GM19023 (cell line): ENCODE measurements around the gene BPIFB6.

Experiments used
- ATAC-seq: cut with Tn5 transposase; IDR thresholded peaks from one replicate; pipeline ENCODE4 v1.9.1; 2021; ENCODE audit warnings: mild to moderate bottlenecking, moderate library complexity; ENCODE audit not compliant: unreplicated experiment

BPIFB6 gene

DNA sequence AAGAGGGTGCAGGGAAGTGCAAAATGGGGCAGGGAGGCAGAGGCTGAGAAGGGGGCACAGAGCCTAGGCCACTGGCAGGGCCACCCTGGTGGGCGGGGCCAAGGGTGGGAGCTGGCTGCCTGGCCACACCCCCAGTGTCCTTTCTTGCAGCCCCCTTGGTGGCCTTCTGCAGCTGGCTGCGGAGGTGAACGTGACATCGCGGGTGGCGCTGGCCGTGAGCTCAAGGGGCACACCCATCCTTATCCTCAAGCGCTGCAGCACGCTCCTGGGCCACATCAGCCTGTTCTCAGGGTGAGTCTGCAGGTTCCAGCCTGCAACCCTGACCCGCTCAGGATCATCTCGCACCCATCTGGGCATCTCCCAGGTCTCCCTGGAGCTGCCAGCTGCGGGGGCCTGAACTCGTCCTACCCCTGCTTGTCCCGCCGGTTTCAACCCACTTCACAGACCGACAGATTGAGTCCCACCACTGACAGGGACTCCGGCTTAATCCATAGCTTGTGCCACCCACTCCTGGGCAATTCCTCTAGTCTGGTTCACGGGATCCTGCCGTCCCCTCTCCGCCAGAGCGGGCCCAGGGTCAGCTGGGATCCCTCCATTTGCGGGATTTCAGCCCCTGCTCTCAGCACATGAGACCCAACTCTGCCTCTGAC lies 28.4 kb downstream of the BPIFB6 start:
- ATAC-seq = no peak

DNA sequence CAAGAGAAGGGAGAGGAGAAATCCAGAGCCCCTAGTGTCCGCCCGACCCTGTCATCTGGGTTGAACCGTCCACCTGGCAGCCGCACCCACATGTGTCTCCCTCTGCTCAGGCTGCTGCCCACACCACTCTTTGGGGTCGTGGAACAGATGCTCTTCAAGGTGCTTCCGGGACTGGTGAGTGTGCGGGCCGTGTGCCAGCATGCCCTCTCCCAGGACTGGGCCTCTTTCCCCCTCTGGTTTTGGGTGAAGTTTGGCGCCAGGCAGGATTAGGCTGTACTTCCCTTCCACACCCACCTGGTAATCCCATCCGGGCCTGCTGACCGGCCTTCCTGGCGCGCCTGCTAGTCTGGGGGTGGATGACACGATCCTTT lies 30.2 kb downstream of the BPIFB6 start:
- no peak for ATAC-seq

DNA sequence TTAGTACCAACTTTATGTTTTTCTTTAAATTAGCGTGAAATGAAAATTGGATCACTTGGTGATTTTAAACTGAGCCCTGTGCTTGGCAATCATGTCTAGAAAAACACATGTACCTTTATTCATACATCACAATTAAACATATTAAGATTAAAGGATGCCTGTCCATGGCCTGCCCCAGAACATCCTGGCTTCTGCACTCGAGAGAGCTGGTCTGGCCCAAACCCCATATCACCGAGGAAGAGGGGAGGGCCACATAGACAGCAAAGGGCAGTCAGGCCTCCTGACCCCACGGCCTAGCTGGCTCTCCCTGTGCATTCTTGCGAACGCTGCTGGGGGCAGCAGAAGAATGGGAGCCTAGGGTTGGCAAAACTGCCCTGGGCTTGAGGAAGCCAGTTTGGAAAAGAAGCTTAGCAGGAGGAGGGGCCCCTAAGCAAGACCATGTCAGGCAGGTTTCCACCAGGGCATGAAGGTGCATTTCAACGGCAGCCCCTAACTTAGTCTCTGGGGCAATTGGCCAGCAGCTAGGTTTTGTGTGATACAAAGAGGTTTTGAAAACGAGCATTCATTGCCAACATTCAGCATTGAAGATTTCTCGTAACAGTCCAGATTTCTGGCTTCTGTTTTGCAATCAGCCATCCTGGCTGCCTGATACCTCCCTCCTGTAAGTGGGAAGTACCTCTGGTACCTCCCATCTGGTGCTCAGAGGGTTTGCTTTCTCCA lies 30.8 kb downstream of the BPIFB6 start:
- ATAC-seq = no peak

DNA sequence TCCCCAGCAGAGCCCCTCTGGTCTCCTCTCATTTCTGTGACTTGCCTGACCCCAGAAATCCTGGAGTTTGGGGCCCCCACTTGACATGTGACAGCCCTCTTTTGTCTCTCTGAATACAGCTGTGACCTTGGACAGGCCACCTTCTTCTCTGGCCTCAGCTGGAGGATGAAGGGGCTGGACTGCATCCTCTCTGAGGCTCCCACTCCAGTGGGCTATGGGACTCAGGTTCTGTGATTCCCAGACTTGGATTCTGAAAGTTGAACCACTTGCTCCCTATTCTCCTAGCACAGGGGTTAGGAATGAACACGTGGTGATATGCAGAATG lies 31.3 kb downstream of the BPIFB6 start:
- ATAC-seq = no peak

DNA sequence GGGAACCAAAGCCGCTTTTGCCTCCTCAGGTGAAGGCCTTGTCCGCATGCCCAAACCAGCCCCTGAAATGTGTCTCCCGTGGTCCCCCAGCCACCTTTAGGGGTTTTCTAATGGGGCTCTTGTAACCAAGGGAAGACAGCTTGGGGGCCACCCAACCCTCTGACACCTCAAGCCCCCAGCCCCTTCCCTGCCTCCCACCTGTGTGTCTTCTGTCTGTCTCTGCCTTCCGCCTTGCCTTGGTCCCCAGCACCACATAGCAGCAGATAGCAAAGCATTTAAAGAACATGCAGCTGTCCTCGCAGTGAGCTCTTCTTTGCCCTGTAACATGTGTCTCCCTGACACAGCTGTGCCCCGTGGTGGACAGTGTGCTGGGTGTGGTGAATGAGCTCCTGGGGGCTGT lies 31.8 kb downstream of the BPIFB6 start:
- no peak for ATAC-seq

DNA sequence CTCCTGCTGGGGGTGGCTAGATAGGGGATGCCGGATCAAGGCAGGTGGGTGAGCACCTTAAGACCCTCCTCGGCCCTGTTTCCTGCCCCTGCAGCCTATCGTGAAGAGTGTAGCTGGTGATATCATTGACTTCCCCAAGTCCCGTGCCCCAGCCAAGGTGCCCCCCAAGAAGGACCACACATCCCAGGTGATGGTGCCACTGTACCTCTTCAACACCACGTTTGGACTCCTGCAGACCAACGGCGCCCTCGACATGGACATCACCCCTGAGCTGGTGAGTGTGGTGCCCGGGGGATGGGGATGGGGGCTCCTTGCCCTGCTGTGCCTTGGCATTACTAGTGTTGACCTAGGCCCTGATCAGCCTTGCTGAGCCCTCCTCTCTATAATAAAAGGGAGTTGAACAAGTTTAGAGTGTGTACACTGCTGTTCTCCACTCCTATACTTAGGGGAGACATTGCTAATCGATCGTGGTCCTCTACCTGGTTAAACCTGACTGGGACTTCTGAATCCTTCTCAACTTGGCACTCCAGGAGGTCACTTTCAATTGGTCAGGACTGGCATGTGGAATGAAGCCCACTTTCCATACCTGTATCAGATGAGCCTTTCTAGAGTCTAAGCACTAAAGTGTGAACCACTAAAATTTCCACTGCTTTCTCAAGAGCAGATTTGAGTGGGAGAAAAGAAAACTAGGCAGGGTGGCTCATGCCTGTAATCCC lies 33.3 kb downstream of the BPIFB6 start:
- no peak for ATAC-seq

DNA sequence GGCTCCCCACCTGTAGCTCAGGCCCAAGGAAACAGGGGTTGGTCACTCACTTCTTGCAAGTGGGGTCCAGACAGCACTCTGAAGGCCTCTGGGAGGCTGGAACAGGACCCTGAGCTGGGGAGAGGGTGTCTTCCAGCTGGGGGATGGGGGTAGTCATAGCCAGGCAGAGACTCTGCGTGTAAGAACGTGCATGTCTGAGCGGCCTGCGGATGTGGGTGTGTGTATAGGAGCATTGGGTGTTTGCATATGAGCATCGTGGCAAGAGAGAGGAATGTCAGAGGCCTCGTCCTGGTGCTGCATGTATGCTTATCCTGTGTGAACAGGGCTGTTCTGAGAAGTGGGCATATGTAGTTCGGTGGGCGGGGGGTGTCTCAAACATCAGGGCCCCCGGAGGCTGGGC lies 34.3 kb downstream of the BPIFB6 start:
- ATAC-seq = no peak

DNA sequence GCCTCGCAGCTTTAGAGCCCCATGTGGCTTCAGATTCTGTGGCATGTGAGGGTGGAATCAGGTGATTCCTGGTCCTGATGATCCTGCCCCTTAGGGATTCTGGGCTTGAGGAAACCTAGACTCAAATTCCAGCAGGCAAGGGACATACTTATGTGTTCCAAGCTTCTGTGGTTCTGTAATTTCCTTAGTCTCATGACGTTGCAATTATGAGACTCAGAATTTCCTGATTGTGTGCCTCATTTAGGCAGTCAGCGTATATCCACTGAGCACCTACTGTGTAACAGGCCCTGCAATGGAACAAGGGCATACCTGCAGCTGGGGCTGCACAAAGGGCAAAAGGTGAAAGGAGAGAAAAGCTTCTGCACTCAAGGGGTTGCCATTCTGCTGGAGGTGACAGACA lies 36.4 kb downstream of the BPIFB6 start:
- ATAC-seq = no peak

DNA sequence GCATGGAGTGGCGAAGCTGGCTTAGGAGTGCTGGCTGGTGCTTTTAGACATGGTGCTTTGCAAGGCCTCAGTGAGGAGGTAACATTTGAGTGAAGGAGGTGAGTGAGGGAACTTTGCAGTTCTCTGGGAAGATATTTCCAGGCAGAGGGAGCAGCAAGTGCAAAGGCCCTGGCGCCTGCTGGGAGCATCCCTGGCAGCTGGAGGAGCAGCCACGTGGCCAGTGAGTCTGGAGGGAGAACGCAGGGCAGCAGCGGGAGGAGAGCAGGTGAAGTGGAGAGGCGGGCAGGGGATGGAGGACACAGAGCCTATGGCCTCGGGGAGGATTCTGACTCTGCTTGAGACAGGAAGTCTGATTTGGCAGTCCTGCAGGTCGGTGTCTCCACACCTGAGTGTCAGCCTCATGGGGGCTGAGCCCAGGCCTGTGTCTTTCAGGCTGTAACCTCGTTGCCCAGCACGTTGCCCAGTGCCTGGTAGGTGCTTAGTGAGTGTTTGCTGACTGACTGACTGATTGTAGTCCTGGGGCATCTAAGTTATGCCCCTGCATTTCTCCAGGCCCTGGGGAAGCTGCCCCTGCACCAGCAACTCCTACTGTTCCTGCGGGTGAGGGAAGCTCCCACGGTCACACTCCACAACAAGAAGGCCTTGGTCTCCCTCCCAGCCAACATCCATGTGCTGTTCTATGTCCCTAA lies 36.9 kb downstream of the BPIFB6 start:
- ATAC-seq = no peak

DNA sequence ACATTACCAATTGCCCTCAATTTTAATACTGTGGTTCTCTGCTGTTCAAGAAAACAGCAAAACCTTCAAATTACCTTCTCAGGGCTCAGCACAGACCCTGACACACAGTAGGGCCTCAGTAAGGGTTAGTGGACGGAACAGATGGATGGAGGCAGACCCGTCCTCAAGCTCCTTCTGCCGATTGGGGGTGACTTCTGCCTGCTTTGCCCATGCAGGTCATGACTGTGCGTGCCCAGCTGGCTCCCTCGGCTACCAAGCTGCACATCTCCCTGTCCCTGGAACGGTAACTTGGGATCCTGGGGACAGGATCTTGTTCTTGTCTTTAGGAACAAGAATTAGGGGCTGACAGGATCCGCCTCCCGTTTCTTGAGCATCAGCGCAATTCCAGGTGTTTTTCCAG lies 38.2 kb downstream of the BPIFB6 start:
- no peak for ATAC-seq

DNA sequence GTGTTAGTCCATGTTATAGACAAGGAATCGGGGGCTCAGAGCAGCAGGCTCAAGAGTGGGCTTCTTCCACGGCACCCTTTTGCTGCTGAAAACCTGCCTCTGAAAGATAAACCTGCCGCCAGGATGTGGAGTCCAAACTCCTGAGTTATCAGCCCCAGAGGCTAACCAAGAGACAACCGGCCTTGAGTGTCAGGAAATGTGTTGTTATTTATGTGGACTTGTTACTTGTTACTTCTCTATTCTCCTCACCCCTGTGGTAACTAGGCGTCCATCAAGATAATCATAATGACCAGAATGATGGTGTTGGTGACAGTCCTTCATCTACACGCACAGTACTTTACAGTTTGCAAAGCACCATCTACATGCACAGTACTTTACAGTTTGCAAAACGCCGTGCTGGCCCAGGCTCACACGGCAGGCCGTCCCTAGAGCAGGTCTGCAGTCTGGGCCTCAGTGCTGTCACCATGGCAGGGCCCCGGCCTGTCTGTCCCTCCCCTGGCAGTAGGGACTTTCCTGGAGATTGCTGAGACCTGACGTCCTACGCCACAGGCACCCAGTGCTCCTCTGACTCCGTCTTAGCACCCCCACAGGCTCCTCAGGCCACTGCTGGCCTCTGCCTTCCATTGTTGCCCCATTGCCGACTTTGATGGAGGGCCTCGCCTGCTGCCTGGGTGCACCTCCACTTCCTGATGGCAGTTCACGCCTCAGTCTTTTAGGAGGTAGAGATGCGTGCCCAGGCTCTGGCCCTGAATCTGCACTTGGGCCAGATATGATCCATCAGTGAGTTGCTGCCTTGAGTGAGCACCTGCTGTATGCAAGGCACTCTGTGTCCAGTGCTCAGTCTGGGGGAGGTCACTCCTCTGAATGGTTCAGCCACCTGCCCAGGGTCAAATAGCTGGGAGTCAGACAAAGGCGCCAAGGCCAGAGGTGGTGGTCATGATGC lies 38.9 kb downstream of the BPIFB6 start:
- ATAC-seq = no peak

DNA sequence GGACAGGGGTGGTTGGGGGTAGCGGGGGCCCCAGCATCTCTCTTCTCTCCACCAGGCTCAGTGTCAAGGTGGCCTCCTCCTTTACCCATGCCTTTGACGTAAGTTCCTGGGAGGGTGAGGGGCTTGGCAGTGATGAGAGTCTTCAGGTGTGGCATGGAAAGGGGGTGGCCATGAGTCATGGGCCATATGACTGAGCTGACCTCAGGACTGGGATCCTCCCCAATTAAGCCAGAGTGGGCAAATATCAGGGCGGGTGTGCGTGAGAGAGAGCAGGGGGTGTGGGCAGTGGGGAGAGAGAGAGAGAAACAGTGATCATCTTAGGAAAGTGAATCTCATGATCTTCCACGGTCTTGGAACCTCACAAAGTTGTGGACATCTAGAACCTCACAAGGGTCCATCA lies 39.8 kb downstream of the BPIFB6 start:
- ATAC-seq = no peak

DNA sequence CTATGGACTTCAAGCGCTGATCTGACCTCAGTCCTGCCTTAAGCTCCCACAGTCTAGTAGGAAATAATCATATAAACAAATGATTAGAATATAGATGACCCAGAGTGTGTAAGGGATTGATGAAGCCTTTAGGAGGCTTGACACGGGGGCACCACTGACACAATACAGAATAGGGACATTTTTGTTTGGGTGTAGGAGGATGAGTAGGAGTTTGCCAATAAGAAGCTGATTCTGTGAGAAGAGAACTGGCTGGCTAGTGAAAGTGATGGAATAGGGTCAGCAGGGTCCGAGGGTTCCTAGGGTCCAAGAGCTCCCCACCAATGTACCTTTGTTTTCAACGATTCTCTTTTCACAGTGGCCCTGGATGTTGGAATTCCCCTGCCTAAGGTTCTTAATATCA lies 40.9 kb downstream of the BPIFB6 start:
- ATAC-seq = no peak

DNA sequence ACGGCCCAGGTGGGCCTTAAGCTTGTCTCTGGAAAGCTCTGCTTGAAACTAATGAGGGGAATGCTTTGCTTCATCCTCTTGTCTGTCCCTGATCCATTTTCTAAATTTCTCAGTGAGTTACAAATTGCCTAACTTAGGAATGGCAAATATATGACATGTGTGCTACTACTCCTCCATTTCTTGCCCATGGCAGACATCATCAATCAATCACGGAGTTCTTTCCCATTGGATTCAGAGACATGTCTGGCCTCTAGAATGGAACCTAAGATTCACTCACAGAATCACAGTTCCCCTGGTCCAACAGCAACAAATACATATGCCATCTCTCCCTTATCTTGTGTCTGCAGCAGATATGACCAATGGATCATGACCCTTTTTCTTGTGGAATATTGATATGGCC lies 41.4 kb downstream of the BPIFB6 start:
- no peak for ATAC-seq

DNA sequence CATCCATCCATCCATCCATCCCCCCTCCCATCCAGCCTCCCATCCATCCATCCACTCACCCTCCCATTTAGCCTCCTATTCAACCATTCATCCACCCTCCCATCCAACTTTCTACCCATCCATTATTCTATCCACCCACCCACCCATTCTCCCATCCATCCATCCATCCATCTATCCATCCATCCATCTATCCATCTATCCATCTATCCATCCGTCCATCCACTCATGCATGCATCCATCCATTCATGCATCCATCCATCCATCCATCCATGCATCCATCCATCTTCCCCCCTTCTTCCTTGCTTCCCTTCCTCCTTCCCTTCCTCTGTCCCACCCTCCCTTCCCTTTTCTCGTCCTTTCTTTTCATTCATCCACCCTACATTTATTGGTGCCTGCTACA lies 43.2 kb downstream of the BPIFB6 start:
- ATAC-seq = no peak

DNA sequence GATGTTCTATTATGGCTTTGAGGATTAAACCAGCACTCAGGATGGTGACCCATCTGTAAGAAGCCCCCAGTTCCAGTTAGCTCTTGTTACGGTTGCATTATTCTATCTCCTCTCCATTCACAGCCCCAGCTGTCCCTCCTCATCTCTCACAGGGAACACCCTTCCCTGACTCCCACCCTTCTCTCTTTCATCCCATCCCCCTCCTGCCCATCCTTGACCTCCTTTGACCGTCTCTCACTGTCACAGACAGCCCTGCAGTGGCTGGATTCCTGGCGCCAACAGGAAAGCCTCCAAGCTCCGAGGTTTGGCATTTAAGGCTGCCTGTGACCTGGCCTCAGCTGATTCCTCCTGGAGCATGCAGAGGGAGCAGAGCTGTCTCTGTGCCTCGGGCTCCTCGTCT lies 43.8 kb downstream of the BPIFB6 start:
- ATAC-seq = no peak

DNA sequence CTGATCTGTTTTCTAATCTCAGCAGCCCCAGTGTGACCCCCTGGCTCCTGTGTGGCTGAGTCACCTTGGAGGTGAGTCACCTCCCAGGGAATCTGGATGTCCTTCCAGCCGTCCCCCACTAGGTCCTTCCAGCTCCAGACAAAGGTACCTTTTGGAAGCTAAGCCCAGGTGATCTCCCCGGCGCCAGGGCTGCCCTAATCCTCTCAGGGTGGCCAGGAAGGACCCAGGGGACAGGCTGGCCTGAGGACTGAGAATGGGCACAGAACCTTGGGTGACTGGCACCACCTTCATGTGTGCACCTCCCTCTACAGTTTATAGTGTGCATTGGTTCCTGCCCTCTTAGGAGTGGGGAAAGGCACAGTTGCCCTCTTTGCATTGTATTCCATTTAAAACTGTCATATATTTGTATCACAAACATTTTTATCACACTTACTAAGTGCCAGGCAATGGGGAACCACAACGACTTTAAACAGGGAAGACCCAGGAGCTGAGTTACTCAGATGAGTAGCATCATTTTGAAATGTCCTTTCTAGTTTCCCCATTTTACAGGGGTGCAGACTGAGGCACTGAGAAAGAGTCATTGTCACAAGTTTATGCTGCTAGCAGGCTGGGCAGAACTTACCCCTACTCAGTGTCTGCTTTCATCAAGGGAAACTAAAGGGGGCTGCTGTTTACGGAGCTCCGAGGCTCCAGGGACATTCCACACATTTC lies 45.4 kb downstream of the BPIFB6 start:
- no peak for ATAC-seq

DNA sequence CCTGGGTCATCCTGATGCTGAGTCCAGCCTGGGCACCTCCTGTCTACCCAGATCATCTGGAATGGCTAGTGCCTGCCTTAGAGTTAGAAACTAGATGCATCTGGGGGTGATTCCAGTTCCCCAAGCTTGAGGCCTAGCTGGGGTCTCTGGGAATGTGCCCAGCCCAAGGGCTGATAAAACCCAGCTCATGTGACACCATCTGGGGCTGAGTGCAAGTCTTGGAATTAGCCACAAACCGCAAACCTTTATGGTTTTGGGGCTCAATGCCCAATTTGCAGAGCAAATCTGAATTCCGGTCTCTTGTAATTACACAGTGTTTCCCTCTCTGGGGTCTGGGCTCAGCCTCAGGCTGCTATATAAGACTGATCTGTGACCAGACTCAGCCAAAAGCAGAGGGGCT lies 47.8 kb downstream of the BPIFB6 start, which contains the start of gene BPIFB4:
BPIFB4 (plus strand) TSS at position 385 of the 400 bp plus-strand sequence. CDS start 1,884 bp downstream, outside the sequence.
- ATAC-seq = no peak

DNA sequence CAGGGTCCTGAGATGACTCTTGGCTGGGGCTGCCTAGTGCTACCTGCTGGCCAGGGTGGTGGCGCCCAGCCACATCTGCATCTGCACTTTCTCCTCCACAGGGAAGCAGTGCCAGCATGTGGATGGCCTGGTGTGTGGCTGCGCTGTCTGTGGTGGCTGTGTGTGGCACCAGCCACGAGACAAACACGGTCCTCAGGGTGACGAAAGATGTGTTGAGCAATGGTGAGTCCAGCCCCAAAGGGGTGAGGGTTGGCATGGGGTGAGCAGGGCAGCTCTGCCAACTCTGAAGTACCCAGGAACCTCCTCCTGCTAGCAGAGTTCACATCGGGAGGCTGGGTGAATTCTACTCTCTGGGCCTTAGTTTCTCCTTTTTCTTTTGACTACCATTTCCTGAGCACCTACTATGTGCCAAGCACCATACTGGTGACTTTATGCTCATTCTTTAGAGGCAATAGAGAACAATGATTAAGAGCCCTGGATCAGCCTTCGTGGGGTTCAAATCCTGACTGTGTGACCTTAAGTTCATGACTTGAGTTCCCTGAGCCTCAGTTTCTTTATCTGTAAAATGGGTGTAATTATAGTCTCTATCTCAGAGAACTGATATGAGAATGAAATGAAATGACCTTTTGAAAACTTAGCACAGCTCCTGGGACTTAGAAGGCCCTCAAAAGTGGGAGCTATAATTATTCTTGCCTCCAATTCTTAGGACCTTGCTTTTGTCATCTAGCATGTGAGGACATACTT lies 50.1 kb downstream of the BPIFB6 start:
- ATAC-seq = no peak
